ENCODE data around the gene STPG4. TPM values are rescaled to one million over a fixed set of nuclear protein-coding genes. Genes with fewer than 3 reads are reported as not detected.

The STPG4 gene
- total RNA-seq, 6 donors from 2014 or later, result 0.40 to 1.2 (median 0.48) TPM; not detected in 2

DNA sequence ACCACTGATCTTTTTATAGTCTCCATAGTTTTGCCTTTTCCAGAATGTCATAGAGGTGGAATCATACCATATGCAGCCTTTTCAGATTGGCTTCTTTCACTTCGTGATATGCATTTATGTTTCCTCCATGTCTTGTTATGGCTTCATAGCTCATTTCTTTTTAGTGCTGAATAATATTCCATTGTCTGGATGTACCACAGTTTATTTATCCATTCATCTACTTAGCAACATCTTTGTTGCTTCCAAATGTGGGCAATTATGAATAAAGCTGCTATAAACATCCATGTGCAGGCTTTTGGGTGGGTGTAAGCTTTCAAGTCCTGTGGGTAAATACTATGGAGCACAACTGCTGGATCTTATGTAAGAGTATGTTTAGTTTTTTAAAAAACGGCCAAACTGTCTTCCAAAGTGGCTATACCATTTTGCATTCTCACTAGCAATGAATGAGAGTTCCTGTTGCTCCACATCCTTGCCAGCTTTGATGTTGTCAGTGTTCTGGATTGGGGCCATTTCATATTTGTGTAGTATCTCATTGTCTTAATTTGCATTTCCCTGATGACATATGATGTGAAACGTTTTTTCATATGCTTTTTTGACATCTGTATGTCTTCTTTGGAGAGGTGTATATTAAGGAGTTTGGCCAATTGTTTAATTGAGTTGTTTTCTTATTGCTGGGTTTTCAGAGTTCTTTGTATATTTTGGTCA is 20.6 kb downstream of the STPG4 start:
- TF ChIP-seq EP300 (IDR thresholded peaks at IDR 0.05) (no peak), POLR2AphosphoS5 (IDR thresholded peaks at IDR 0.05) (no peak), POLR2A (IDR thresholded peaks at IDR 0.05) (no peak)
- TF ChIP-seq, protein P1, sequence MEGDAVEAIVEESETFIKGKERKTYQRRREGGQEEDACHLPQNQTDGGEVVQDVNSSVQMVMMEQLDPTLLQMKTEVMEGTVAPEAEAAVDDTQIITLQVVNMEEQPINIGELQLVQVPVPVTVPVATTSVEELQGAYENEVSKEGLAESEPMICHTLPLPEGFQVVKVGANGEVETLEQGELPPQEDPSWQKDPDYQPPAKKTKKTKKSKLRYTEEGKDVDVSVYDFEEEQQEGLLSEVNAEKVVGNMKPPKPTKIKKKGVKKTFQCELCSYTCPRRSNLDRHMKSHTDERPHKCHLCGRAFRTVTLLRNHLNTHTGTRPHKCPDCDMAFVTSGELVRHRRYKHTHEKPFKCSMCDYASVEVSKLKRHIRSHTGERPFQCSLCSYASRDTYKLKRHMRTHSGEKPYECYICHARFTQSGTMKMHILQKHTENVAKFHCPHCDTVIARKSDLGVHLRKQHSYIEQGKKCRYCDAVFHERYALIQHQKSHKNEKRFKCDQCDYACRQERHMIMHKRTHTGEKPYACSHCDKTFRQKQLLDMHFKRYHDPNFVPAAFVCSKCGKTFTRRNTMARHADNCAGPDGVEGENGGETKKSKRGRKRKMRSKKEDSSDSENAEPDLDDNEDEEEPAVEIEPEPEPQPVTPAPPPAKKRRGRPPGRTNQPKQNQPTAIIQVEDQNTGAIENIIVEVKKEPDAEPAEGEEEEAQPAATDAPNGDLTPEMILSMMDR (IDR thresholded peaks at IDR 0.05), result no peak
- ATAC-seq (ENCODE audit: low FRiP score in 2 of 2), result no peak
- H3K9me3 ChIP-seq, result no peaks in the 10 kb centered on the region
- no peak overlapping the region for H3K4me3 ChIP-seq
- H3K27me3 ChIP-seq, result no peaks in the 10 kb centered on the region
- no peaks in the 10 kb centered on the region for H3K4me1 ChIP-seq
- no peak overlapping the region for H3K27ac ChIP-seq
- DNase-seq, result no peak
- 81 to 86% methylated on average over 3 of the region's 3 CpGs for WGBS, 2 donors
- no peaks in the 10 kb centered on the region for H3K36me3 ChIP-seq

DNA sequence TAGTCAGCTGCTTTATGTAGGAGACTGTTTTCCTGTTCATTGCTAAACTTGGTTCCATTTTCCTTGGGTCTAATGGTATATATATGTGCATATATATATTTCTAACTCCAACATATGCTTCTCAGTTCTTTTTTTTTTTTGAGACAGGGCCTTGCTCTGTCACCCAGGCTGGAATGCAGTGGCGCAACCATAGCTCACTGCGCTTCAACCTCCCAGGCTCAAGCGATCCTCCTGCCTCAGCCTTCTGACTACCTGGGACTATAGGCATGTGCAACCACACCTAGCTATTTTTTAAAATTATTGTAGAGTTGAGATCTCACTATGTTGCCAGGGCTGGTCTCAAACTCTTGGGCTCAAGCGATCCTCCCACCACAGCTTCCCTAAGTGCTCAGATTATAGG is 22.1 kb downstream of the STPG4 start:
- Histone ChIP-seq H3K36me3 (no peaks in the 10 kb centered on the region), H3K27ac (no peak overlapping the region), H3K4me1 (no peaks in the 10 kb centered on the region), H3K4me3 (no peak overlapping the region), H3K27me3 (no peaks in the 10 kb centered on the region), H3K9me3 (no peaks in the 10 kb centered on the region)
- ATAC-seq (ENCODE audit: low FRiP score in 2 of 2), result no peak
- 91 to 98% methylated on average over 4 of the region's 4 CpGs for WGBS, 2 donors
- TF ChIP-seq POLR2A (IDR thresholded peaks at IDR 0.05) (no peak), EP300 (IDR thresholded peaks at IDR 0.05) (no peak)
- TF ChIP-seq, protein P1 (IDR thresholded peaks at IDR 0.05), result no peak
- no peak for DNase-seq

DNA sequence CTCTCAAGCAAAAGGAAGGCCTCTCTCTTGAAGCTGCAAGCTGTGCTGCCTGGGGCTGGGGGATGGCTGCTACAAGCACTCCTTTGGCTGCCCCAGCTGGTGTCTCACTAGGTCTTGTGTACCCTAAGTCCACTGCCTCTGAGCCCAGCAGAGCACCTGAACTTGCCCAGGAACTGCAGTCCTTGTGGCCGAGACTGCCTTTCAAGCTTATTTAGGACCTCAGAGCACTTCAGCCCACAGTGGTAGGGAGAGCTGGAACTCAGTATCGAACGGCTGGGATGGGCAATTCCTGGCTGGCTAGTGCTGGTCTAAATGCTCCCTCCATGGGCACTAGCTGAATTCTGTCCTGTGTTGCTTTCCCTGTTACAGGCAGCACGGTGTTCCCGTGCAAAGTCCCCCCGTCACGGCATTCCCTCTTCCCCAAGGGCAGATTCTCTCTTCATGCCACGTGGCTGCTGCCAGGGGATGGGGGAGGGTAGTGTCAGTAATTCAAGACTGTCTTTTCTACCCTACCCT is 25.9 kb downstream of the STPG4 start:
- TF ChIP-seq EP300 (IDR thresholded peaks at IDR 0.05), result no peak
- no peak for TF ChIP-seq POLR2AphosphoS5 (IDR thresholded peaks at IDR 0.05)
- Histone ChIP-seq H3K4me1 (no peaks in the 10 kb centered on the region), H3K27ac (no peak overlapping the region), H3K36me3 (no peaks in the 10 kb centered on the region), H3K4me3 (no peak overlapping the region), H3K9me3 (no peaks in the 10 kb centered on the region), H3K27me3 (no peaks in the 10 kb centered on the region)
- WGBS, 2 donors, result 86 to 88% methylated on average over 5 to 8 of the region's 8 CpGs
- no peak for DNase-seq
- no peak for ATAC-seq (ENCODE audit: low FRiP score in 2 of 2)

DNA sequence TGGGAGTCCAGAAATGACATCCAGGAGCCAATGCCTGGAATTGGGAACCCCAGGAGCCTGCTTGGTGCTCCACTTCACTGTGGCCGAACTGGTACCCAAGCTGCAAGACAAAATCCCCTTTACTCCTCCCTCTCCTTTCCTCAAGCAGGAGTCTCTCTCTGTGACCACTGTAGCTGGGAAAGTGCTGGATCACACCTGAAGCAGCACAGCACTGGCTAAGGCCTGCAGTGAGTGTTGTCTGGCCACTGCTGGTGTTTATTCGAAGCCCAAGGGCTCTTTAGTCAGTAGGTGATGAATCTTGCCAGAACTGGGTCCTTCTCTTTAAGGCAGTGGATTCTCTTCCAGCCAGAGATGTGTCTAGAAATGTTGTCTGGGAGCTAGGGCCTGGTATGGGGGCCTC is 26.4 kb downstream of the STPG4 start:
- Histone ChIP-seq H3K36me3 (no peaks in the 10 kb centered on the region), H3K4me3 (no peak overlapping the region), H3K4me1 (no peaks in the 10 kb centered on the region), H3K27me3 (no peaks in the 10 kb centered on the region), H3K9me3 (no peaks in the 10 kb centered on the region), H3K27ac (no peak overlapping the region)
- no peak for DNase-seq
- 94 to 100% methylated on average over 1 to 2 of the region's 2 CpGs for WGBS, 2 donors
- no peak for ATAC-seq (ENCODE audit: low FRiP score in 2 of 2)
- TF ChIP-seq POLR2A (IDR thresholded peaks at IDR 0.05) (no peak), EP300 (IDR thresholded peaks at IDR 0.05) (no peak), POLR2AphosphoS5 (IDR thresholded peaks at IDR 0.05) (no peak)
- TF ChIP-seq, protein P1 (IDR thresholded peaks at IDR 0.05), result no peak

DNA sequence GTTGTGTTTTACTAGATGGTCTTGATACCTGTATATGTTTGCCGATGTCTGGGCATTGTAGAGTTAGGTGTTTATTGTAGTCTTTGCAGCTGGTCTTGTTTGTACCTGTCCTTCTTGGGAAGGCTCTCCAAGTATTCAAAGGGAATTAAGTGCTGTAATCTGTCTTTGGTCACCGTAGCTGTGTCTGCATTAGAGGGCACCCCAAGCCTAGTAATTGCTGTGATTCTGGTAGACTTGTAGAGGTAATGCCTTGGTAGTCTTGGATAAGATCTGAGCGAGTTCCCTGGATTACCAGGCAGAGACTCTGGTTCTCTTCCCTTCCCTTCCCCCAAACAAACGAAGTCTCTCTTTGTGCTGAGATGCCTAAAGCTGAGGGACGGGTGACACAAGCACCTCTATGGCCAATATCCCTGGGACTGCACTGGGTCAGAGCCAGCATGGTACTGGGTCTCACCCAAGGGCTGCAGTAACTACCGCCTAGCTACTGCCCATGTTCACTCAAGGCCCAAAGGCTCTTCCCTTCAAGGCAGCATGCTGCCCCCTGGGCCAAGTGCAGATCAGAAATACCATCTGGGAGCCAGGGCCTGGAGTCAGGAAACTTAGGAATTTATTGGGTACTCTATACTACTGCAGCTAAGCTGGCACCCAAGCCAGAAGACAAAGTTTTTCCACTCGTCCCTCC is 27.1 kb downstream of the STPG4 start:
- Histone ChIP-seq H3K36me3 (no peaks in the 10 kb centered on the region), H3K27me3 (no peaks in the 10 kb centered on the region), H3K4me1 (no peaks in the 10 kb centered on the region), H3K27ac (no peak overlapping the region), H3K9me3 (no peaks in the 10 kb centered on the region), H3K4me3 (no peak overlapping the region)
- TF ChIP-seq POLR2AphosphoS5 (IDR thresholded peaks at IDR 0.05) (no peak), POLR2A (IDR thresholded peaks at IDR 0.05) (no peak), EP300 (IDR thresholded peaks at IDR 0.05) (no peak)
- TF ChIP-seq, protein P1 (IDR thresholded peaks at IDR 0.05), result no peak
- no peak for DNase-seq
- ATAC-seq (ENCODE audit: low FRiP score in 2 of 2), result peak in 1 of 2 donors; percentile 40
- 77 to 80% methylated on average over 7 of the region's 7 CpGs for WGBS, 2 donors

Measured in upper lobe of left lung (tissue), 6 donors.